ENCODE results near the gene DCPS.

DCPS gene

DNA sequence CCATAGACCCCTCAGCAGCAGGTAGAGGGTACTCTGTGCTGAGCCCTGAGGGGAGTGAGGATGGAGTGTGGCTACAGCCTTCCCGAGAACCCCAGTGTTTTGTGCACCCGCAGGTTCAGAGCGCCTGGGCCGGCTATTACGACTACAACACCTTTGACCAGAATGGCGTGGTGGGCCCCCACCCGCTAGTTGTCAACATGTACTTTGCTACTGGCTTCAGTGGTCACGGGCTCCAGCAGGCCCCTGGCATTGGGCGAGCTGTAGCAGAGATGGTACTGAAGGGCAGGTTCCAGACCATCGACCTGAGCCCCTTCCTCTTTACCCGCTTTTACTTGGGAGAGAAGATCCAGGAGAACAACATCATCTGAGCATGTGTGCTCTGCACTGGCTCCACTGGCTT lies 26.5 kb upstream of the DCPS start:
- H3K36me3 ChIP-seq (ENCODE audit: control insufficient read depth, insufficient read depth, low read length) = peaks cover 4% of the 10 kb centered on the region
- H3K4me3 ChIP-seq (ENCODE audit: low read length) = no peak overlapping the region

DNA sequence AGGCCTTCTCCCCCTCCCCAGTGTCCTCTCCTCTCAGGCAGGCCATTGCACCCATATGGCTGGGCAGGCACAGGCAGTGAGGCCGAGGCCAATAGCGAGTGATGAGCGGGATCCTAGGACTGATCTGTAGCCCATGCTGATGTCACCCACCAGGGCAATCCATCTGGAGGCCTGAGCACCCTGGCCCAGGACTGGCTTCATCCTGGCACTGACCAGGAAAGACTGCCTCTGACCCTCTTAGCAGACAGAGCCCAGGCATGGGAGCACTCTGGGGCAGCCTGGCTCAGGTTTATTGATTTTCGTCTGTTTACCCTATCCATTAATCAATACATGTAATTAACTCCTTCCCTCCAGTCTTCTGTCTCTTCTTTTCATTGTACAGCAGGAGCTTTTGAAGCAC lies 26.1 kb upstream of the DCPS start:
- no peak overlapping the region for H3K4me3 ChIP-seq (ENCODE audit: low read length)
- H3K36me3 ChIP-seq (ENCODE audit: control insufficient read depth, insufficient read depth, low read length) = peaks cover 4% of the 10 kb centered on the region
- H3K4me1 ChIP-seq (ENCODE audit: control insufficient read depth, insufficient read depth, low read length) = peaks cover 6% of the 10 kb centered on the region
- H3K9ac ChIP-seq (ENCODE audit: low read length) = no peak overlapping the region
- no peaks in the 10 kb centered on the region for H3K27me3 ChIP-seq (ENCODE audit: control insufficient read depth, insufficient read depth, low read length)
- H3K9me3 ChIP-seq (ENCODE audit: control insufficient read depth, low read length) = no peaks in the 10 kb centered on the region

More for the DNA sequence above, 26.5 kb upstream of the DCPS start:
- H3K9me3 ChIP-seq (ENCODE audit: control insufficient read depth, low read length) = no peaks in the 10 kb centered on the region
- H3K27me3 ChIP-seq (ENCODE audit: control insufficient read depth, insufficient read depth, low read length) = no peaks in the 10 kb centered on the region
- no peak overlapping the region for H3K9ac ChIP-seq (ENCODE audit: low read length)
- H3K4me1 ChIP-seq (ENCODE audit: control insufficient read depth, insufficient read depth, low read length) = peaks cover 6% of the 10 kb centered on the region

DNA sequence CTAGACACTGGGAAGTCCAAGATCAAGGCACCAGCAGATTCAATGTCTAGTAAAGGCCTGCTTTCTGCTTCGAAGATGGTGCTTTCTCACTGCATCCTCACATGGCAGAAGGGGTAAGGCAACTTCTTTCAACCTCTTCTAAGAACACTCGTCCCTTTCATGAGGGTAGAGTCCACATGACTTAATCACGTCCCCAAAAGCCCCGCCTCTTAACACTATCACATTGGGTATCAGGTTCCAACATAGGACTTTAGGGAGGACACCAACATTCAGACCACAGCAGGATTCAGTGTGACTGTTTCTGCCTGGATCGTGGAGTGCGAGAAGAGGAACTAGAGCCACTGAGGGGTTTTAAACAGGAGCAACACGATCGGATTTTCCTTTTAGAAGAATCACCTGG lies 24.7 kb upstream of the DCPS start:
- no peaks in the 10 kb centered on the region for H3K27me3 ChIP-seq (ENCODE audit: control insufficient read depth, insufficient read depth, low read length)
- H3K4me3 ChIP-seq (ENCODE audit: low read length) = no peak overlapping the region
- no peak overlapping the region for H3K9ac ChIP-seq (ENCODE audit: low read length)
- peaks cover 6% of the 10 kb centered on the region for H3K4me1 ChIP-seq (ENCODE audit: control insufficient read depth, insufficient read depth, low read length)
- H3K36me3 ChIP-seq (ENCODE audit: control insufficient read depth, insufficient read depth, low read length) = no peaks in the 10 kb centered on the region
- H3K9me3 ChIP-seq (ENCODE audit: control insufficient read depth, low read length) = no peaks in the 10 kb centered on the region

DNA sequence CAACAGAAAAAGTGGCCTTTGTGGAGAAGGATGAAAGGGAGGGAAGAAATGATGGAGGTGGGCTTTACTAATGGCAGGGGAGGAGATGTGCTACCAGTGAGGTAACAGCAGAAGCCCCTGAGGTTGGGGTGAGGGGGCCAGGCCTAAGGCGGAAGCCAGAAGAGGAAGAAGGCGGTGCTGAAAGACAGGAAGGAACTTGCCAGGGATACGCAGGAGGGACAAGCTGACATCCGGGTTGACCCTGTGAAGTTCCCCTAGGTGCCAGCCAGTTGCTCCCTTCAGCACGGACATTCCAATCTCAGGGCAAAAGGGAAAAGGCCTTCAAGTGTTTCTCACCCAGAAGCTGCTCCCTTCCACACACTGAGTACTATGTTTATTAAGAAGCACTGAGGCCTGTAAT lies 23.3 kb upstream of the DCPS start:
- Histone ChIP-seq H3K36me3 (ENCODE audit: control insufficient read depth, insufficient read depth, low read length) (no peaks in the 10 kb centered on the region), H3K4me3 (ENCODE audit: low read length) (no peak overlapping the region), H3K9ac (ENCODE audit: low read length) (no peak overlapping the region), H3K9me3 (ENCODE audit: control insufficient read depth, low read length) (no peaks in the 10 kb centered on the region), H3K4me1 (ENCODE audit: control insufficient read depth, insufficient read depth, low read length) (peaks cover 12% of the 10 kb centered on the region), H3K27me3 (ENCODE audit: control insufficient read depth, insufficient read depth, low read length) (no peaks in the 10 kb centered on the region)

DNA sequence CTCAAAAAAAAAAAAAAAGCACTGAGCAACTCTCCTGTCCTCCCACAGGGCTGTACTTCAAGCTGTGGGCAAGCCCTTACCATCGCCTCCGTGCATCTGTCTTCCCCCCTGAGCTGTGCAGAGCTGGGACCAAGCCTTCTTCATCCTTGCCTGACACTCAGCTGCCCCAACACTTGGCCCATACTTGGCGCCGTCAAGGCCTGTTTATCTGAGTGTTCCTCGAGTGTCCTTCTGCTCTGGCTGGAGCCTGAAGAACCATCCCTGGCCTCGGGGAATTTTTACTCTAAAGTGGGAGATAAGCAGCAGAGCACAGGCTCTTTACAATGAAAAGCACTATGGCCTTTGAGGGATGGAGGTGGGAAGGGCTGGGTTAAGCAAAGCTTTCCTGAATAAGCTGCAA lies 22.6 kb upstream of the DCPS start:
- Histone ChIP-seq H3K9ac (ENCODE audit: low read length) (no peak overlapping the region), H3K27me3 (ENCODE audit: control insufficient read depth, insufficient read depth, low read length) (no peaks in the 10 kb centered on the region), H3K36me3 (ENCODE audit: control insufficient read depth, insufficient read depth, low read length) (no peaks in the 10 kb centered on the region), H3K9me3 (ENCODE audit: control insufficient read depth, low read length) (no peaks in the 10 kb centered on the region), H3K4me1 (ENCODE audit: control insufficient read depth, insufficient read depth, low read length) (peaks cover 12% of the 10 kb centered on the region), H3K4me3 (ENCODE audit: low read length) (no peak overlapping the region)

DNA sequence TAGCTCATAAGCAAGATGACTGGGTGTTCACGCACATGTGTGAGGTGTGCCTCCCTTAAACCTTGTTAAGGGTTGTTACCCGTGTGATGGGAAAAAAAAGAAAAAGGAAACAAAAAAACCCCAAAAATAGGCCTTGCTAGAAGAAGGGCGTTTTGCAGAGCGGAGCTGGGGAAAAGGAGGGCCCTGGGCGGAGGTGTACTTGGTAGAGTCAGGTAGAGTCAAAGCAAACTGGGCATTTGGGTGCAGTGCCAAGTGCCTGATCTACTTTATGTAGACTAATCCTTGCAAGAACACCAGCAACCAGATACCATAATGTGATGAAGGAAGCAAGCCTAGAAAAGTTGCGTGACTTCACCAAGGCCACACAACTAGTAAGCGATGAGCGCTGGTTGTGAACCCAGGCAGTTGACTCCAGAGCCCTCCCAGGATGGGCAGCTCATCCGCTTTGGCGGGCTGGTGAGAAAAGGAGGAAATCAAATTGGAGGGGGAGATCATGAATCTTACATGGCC lies 22.1 kb upstream of the DCPS start:
- Histone ChIP-seq H3K9ac (ENCODE audit: low read length) (no peak overlapping the region), H3K4me1 (ENCODE audit: control insufficient read depth, insufficient read depth, low read length) (peaks cover 12% of the 10 kb centered on the region), H3K9me3 (ENCODE audit: control insufficient read depth, low read length) (no peaks in the 10 kb centered on the region), H3K4me3 (ENCODE audit: low read length) (no peak overlapping the region), H3K27me3 (ENCODE audit: control insufficient read depth, insufficient read depth, low read length) (no peaks in the 10 kb centered on the region), H3K36me3 (ENCODE audit: control insufficient read depth, insufficient read depth, low read length) (no peaks in the 10 kb centered on the region)

DNA sequence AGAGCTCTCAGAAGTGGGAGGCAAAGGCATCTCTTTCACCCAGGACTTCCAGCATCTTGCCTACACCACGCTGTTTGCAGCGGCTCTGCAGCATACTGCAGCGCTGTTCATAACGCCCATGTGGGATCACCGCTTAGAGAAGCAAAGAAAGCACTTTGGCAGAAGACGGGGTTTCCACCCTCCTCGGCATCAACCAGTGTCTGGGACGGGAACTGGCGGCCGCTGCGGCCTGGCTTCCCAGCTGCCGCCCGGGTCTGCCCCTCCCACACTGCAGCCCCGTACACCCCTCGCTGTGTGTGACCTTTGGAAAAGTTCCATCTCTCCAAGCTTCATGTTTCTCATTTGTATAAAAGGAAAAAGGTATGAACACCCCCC lies 21.5 kb upstream of the DCPS start:
- peak overlapping the region; percentile 74 for H3K4me3 ChIP-seq (ENCODE audit: low read length)
- H3K9me3 ChIP-seq (ENCODE audit: control insufficient read depth, low read length) = no peaks in the 10 kb centered on the region

DNA sequence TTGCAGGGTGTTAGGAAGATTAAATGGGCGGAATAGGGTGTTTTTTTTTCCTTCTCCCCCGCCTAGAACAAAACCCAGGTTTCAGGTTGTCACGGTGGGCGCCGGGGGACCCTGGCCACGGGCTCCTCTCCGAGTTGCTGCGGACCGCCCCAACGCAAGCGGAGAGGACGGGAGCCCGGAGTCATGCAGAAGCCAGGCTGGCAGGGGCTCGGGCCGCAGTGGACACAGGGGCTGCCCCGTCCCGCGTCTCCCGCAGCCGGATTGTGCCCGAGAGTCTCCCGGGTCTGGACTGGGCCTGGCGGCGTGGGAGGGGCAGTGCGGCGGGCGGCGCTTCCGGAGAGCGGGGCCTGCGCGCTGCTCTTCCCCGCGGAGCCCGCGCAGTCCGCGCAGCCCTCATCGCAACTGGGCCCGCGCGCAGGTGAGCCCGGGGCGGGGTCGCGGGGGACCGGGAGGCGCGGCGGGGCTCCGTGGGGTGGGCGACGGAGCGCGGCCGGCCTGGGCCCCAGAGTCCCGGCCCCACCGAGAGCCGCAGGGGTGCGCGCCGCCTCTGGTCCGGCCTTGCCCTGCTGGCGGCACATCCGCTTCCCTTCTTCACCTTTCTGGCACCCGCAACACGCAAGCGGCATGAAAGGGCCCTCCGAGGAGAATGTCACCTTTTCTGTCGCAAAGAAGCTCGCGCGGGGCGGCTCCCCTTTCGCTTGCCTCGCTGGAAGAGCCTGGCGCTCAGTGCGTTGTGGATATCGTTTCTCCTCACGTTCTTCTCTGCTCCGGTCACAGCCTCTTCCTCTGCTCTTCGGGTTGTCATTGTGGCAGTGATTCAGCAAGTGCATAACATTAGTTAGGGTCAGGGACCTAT lies 20.9 kb upstream of the DCPS start, which contains the start of gene TIRAP:
Gene TIRAP (plus strand): TSS at position 358 of the 856 bp plus-strand sequence. CDS start 7,802 bp downstream, outside the sequence.
- no peaks in the 10 kb centered on the region for H3K9me3 ChIP-seq (ENCODE audit: control insufficient read depth, low read length)
- H3K27me3 ChIP-seq (ENCODE audit: control insufficient read depth, insufficient read depth, low read length) = no peaks in the 10 kb centered on the region
- H3K4me1 ChIP-seq (ENCODE audit: control insufficient read depth, insufficient read depth, low read length) = peaks cover 12% of the 10 kb centered on the region
- peak within 1 kb of the TSS; percentile 80 for H3K9ac ChIP-seq (ENCODE audit: low read length)
- H3K36me3 ChIP-seq (ENCODE audit: control insufficient read depth, insufficient read depth, low read length) = no peaks in the 10 kb centered on the region
- peak within 1 kb of the TSS; percentile 87 for H3K4me3 ChIP-seq (ENCODE audit: low read length)

More for the DNA sequence above, 21.5 kb upstream of the DCPS start:
- Histone ChIP-seq H3K27me3 (ENCODE audit: control insufficient read depth, insufficient read depth, low read length) (no peaks in the 10 kb centered on the region), H3K9ac (ENCODE audit: low read length) (peak overlapping the region; percentile 80), H3K36me3 (ENCODE audit: control insufficient read depth, insufficient read depth, low read length) (no peaks in the 10 kb centered on the region), H3K4me1 (ENCODE audit: control insufficient read depth, insufficient read depth, low read length) (peaks cover 12% of the 10 kb centered on the region)

DNA sequence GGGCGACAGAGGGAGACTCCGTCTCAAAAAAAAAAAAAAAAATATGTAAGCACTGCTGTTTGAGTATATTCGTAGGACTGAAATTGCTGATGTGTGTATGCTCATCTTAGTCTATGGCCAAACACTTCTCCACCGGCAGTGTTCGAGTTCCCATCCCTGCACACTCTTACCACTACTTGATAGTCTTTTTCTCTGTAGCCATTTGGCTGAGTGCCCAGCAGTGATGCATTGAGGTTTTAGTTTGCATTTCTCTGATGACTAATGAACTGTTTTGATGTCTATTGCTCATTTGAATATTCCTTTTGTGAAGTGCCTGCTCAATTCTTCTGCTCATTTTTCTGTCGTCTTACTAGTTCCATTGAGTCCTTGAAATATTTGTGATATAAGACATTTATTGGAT lies 19.0 kb upstream of the DCPS start:
- no peaks in the 10 kb centered on the region for H3K36me3 ChIP-seq (ENCODE audit: control insufficient read depth, insufficient read depth, low read length)
- H3K4me1 ChIP-seq (ENCODE audit: control insufficient read depth, insufficient read depth, low read length) = peaks cover 12% of the 10 kb centered on the region
- H3K9me3 ChIP-seq (ENCODE audit: control insufficient read depth, low read length) = no peaks in the 10 kb centered on the region
- H3K9ac ChIP-seq (ENCODE audit: low read length) = no peak overlapping the region
- H3K4me3 ChIP-seq (ENCODE audit: low read length) = no peak overlapping the region
- H3K27me3 ChIP-seq (ENCODE audit: control insufficient read depth, insufficient read depth, low read length) = no peaks in the 10 kb centered on the region

DNA sequence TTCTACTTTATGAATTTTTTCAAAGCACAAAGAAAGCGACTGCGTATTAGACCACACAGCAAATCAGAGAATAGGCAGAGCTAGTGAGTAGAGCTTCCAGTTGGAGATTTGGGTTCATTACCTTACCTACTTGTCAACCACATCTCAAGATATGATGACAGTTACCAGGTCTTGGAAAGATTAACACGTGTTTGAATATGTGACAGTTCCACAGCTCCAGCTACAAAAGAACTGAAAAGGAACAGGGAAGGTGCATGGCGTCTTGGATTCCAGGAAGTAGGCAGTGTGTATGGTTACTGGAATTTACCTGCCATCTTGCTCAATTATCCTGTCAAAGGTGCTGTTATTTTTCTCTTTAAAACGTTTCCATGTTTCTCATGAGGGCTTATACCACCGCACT lies 15.6 kb upstream of the DCPS start:
- no peaks in the 10 kb centered on the region for H3K9me3 ChIP-seq (ENCODE audit: control insufficient read depth, low read length)

DNA sequence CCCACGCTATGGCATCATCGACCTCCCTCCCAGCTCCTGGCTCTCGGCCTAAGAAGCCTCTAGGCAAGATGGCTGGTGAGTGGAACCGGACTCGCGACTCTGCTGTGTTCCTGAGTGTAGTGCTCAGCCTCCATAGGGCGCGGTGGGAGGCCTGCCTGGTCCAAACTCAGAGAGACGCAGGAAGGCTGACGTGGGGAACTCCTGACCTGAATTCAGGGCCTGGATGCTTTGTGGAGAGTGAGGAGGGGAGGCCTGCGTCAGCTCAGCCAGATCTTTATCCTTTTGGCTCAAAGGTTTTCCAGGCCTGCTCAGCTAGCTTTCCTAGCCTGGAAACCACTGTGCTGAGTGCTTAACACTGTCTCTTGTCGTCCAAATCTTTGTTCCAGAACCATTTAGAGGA lies 13.0 kb upstream of the DCPS start:
- Histone ChIP-seq H3K4me3 (ENCODE audit: low read length) (no peak overlapping the region), H3K4me1 (ENCODE audit: control insufficient read depth, insufficient read depth, low read length) (no peaks in the 10 kb centered on the region), H3K9me3 (ENCODE audit: control insufficient read depth, low read length) (no peaks in the 10 kb centered on the region), H3K9ac (ENCODE audit: low read length) (no peak overlapping the region), H3K27me3 (ENCODE audit: control insufficient read depth, insufficient read depth, low read length) (no peaks in the 10 kb centered on the region), H3K36me3 (ENCODE audit: control insufficient read depth, insufficient read depth, low read length) (peaks cover 4% of the 10 kb centered on the region)

More for the DNA sequence above, 15.6 kb upstream of the DCPS start:
- H3K36me3 ChIP-seq (ENCODE audit: control insufficient read depth, insufficient read depth, low read length) = no peaks in the 10 kb centered on the region
- H3K9ac ChIP-seq (ENCODE audit: low read length) = no peak overlapping the region
- no peak overlapping the region for H3K4me3 ChIP-seq (ENCODE audit: low read length)
- H3K4me1 ChIP-seq (ENCODE audit: control insufficient read depth, insufficient read depth, low read length) = peaks cover 6% of the 10 kb centered on the region
- no peaks in the 10 kb centered on the region for H3K27me3 ChIP-seq (ENCODE audit: control insufficient read depth, insufficient read depth, low read length)

DNA sequence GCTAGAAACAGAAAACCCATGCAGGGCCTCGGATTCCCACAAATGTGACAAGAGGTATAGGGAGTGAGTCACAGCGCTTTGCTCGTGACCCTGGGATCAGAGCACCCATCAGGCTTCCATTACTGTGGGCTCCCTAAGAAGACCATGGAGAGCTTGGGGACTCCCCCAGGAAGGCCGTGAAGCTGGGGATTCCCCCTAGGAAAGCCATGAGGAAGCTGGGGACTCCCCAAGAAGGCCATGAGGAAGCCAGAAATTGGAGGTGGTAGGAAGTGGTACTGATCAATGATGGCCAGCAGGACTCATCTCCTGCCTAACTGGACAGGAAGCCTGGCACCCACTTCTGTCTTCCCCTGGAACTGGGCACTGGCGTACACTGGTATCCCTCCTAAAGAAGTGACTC lies 10.1 kb upstream of the DCPS start:
- Histone ChIP-seq H3K27me3 (ENCODE audit: control insufficient read depth, insufficient read depth, low read length) (no peaks in the 10 kb centered on the region), H3K4me3 (ENCODE audit: low read length) (no peak overlapping the region), H3K9me3 (ENCODE audit: control insufficient read depth, low read length) (no peaks in the 10 kb centered on the region), H3K36me3 (ENCODE audit: control insufficient read depth, insufficient read depth, low read length) (peaks cover 4% of the 10 kb centered on the region), H3K9ac (ENCODE audit: low read length) (no peak overlapping the region), H3K4me1 (ENCODE audit: control insufficient read depth, insufficient read depth, low read length) (no peaks in the 10 kb centered on the region)
